Prostate gland (tissue), 2 donors: ENCODE data around the gene MANBA. TPM values are rescaled to one million over a fixed set of nuclear protein-coding genes. Genes with fewer than 3 reads are reported as not detected.

Source experiments
- DNase-seq: peaks from one replicate; pipeline ENCODE4 v3.0.0-alpha.2; 2019; ENCODE audit warnings: low spot score
- H3K27ac ChIP-seq, 2 donors: fragments of 200-600 bp; sonication (generic); 2 replicates each; pipeline ENCODE4 v1.5.1; 2017 to 2019
- H3K27me3 ChIP-seq: fragments of 200-600 bp; sonication (generic); replicated peaks from 2 replicates; pipeline ENCODE4 v1.5.1; 2019; ENCODE audit not compliant: insufficient read depth
- H3K36me3 ChIP-seq, 2 donors: fragments of 200-600 bp; sonication (generic); 1 replicate in 1 of 2; 2 replicates in 1 of 2; pipeline versions ENCODE4 v1.5.1 to v1.8.1; 2017 to 2019
- H3K4me1 ChIP-seq: fragments of 200-600 bp; sonication (generic); replicated peaks from 2 replicates; pipeline ENCODE4 v1.5.1; 2019
- H3K4me3 ChIP-seq, 2 donors: fragments of 200-600 bp; sonication (generic); 2 replicates each; pipeline ENCODE4 v1.5.1; 2017 to 2019
- H3K9me3 ChIP-seq: fragments of 200-600 bp; sonication (generic); 2 replicates; pipeline ENCODE4 v1.5.1; 2017
- POLR2A ChIP-seq: fragments of 450-650 bp; IDR thresholded peaks from one replicate; pipeline ENCODE4 v1.6.1; 2016; ENCODE audit warnings: antibody characterized with exemption, mild to moderate bottlenecking
- POLR2AphosphoS5 ChIP-seq: sonication (generic); formaldehyde crosslinking; IDR thresholded peaks from one replicate; pipeline ENCODE4 v1.6.1; 2017; ENCODE audit warnings: antibody characterized with exemption
- WGBS: methylation state at CpG from one replicate; pipeline ENCODE4 v1.1.5; 2018; 5-methylcytosine and 5-hydroxymethylcytosine counted together
- intact Hi-C: fragments of 100-400 bp; cut with DNase I; formaldehyde crosslinking; loops from one replicate; pipeline ENCODE4 v1.14.2; 2022
- total RNA-seq, 2 donors: library from RNA; depleted of rRNA; stranded (reverse); fragments of >200 nt; gene quantifications; one replicate each; pipeline ENCODE4 v1.1.0, GENCODE V29; 2016
- TF ChIP-seq, protein P1 (sequence below), 4 experiments: fragments of 200-600 bp in 2 of 4; fragments of 450-650 bp in 2 of 4; sonication (generic) in 2 of 4; IDR thresholded peaks; 1 replicate in 3 of 4; 2 replicates in 1 of 4; pipeline ENCODE4 v1.5.1; 2016 to 2019; ENCODE audit warnings: antibody characterized with exemption in 4 of 4, mild to moderate bottlenecking in 2 of 4, moderate library complexity in 2 of 4

Gene MANBA
- total RNA-seq, 2 donors from 2014 or later, result 29.7 to 41.6 TPM

DNA sequence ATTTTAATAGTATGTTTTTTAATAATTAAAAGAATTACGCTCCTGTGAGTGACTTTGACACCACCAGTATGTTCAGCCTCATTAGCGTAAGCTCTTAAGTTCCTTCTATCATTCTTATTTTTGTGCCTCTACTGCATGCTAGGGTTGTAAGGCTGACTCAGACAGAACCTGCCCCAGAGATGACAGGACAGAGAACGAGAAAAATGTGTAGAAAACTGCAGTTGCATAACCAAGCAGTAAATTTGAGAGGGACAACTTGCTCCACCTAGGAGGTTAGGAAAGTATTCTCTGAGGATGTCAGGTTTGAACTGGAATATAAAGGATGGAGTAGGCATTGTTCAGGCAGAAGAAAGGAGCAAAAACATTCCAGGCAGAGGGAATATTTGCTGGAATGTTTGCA, 160.9 kb downstream of the MANBA start:
- Histone ChIP-seq H3K4me3 (no peak overlapping the region), H3K27me3 (no peaks in the 10 kb centered on the region), H3K36me3 (no peaks in the 10 kb centered on the region), H3K9me3 (no peaks in the 10 kb centered on the region), H3K27ac (no peak overlapping the region), H3K4me1 (no peaks in the 10 kb centered on the region)
- no peak for TF ChIP-seq POLR2AphosphoS5
- TF ChIP-seq, protein P1, sequence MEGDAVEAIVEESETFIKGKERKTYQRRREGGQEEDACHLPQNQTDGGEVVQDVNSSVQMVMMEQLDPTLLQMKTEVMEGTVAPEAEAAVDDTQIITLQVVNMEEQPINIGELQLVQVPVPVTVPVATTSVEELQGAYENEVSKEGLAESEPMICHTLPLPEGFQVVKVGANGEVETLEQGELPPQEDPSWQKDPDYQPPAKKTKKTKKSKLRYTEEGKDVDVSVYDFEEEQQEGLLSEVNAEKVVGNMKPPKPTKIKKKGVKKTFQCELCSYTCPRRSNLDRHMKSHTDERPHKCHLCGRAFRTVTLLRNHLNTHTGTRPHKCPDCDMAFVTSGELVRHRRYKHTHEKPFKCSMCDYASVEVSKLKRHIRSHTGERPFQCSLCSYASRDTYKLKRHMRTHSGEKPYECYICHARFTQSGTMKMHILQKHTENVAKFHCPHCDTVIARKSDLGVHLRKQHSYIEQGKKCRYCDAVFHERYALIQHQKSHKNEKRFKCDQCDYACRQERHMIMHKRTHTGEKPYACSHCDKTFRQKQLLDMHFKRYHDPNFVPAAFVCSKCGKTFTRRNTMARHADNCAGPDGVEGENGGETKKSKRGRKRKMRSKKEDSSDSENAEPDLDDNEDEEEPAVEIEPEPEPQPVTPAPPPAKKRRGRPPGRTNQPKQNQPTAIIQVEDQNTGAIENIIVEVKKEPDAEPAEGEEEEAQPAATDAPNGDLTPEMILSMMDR (IDR thresholded peaks at IDR 0.05), result no peak
- no peak for TF ChIP-seq POLR2A
- WGBS, result 87% methylated on average over 3 of the region's 3 CpGs
- DNase-seq, result no peak
- intact Hi-C loops, result loop anchor here (5.0 kb wide), 1 partner anchor 98 kb away; the partner anchor contains the start of gene NFKB1

DNA sequence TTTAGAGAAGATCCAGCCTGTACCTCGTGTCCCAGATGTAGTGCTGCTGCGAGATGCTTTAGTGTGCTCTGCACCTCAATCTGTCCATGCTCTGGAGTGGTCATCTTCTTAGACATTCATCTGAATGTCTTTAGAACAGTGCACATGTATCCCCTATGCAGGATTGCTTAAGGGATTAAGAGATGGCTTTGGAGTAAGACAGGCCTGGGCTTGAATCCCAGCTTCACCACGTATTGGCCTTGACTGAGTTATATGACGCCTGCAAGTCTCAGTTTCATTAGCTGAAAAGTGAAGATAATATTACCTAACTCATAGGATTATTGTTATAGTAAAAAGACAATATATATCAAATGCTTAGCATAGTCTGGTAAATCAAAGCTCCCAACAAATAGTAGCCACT, 161.3 kb downstream of the MANBA start:
- Histone ChIP-seq H3K4me3 (no peak overlapping the region), H3K27ac (no peak overlapping the region), H3K9me3 (no peaks in the 10 kb centered on the region), H3K36me3 (no peaks in the 10 kb centered on the region), H3K27me3 (no peaks in the 10 kb centered on the region), H3K4me1 (no peaks in the 10 kb centered on the region)
- intact Hi-C loops, result no loop called here
- WGBS, result 72% methylated on average over 4 of the region's 4 CpGs
- TF ChIP-seq POLR2AphosphoS5 (no peak), POLR2A (no peak)
- TF ChIP-seq, protein P1 (IDR thresholded peaks at IDR 0.05), result no peak
- DNase-seq, result no peak

DNA sequence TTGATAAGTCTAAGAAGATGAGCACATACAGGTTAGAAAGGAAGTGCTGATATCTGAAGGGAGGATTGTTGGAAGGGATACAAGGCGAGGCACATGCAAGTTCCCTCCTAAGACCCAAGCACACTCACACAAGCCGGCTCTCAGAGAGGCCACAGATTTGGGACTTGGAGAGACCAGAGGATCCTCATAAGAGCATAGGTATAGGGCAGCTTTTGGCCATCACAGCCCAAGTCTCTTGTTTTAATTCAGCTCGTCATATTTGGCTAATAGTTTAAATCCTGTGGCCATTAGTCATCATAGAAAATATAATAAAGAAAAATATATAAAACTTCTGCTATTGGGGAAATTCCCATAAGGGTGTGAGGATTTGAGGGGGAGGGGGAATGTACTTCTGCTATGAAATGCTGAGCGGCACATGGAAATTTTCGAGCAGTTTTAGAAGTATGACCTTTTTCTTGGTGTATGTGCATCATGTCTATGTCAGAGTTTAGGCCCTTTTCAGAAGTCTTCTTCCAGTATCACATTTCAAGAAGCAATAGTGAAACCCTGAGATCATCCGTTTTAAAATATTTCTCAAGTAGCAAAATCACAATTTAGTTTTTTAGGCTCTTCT, 161.9 kb downstream of the MANBA start:
- Histone ChIP-seq H3K36me3 (no peaks in the 10 kb centered on the region), H3K9me3 (no peaks in the 10 kb centered on the region), H3K27ac (no peak overlapping the region), H3K27me3 (no peaks in the 10 kb centered on the region), H3K4me1 (no peaks in the 10 kb centered on the region), H3K4me3 (no peak overlapping the region)
- TF ChIP-seq, protein P1 (IDR thresholded peaks at IDR 0.05), result no peak
- TF ChIP-seq POLR2AphosphoS5, result no peak
- WGBS, result 84% methylated on average over 6 of the region's 6 CpGs
- DNase-seq, result no peak
- intact Hi-C loops, result no loop called here

DNA sequence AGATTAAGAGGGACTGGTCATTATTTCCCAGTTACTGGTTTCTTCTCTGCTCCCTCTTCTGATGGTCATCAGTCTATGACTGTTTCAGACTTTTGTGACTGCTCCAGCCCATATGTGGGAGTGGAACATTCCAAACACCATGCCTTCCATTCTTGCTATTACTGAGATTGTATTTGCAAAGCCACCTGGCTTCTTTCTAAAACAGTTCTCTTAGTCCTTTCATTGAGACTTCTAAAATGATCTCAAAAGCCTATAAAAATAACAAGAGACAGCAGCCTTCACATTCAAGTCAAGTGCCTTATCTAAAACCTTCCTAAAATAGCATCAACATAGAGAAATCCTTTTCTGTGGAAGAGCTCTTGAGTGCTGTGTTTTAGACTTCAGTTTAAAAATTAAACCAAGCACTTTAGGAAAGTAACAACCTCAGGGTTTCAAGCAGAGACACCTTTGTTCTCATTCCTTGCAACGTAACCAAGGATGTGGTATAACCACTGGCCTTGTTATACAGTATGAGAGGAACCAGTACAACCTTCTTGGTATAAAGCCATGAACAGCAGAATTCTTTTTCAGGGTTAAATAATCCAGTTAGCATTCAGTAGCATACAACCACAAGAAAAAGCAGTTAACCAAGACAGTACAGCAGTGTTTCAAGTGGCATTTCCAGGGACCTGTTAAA, 162.5 kb downstream of the MANBA start:
- Histone ChIP-seq H3K36me3 (no peaks in the 10 kb centered on the region), H3K4me3 (no peak overlapping the region), H3K27ac (no peak overlapping the region), H3K27me3 (no peaks in the 10 kb centered on the region), H3K4me1 (no peaks in the 10 kb centered on the region), H3K9me3 (no peaks in the 10 kb centered on the region)
- WGBS, result 86% methylated on average over 1 of the region's 1 CpG
- intact Hi-C loops, result no loop called here
- no peak for TF ChIP-seq POLR2AphosphoS5
- no peak for TF ChIP-seq POLR2A
- TF ChIP-seq, protein P1 (IDR thresholded peaks at IDR 0.05), result no peak
- DNase-seq, result no peak

DNA sequence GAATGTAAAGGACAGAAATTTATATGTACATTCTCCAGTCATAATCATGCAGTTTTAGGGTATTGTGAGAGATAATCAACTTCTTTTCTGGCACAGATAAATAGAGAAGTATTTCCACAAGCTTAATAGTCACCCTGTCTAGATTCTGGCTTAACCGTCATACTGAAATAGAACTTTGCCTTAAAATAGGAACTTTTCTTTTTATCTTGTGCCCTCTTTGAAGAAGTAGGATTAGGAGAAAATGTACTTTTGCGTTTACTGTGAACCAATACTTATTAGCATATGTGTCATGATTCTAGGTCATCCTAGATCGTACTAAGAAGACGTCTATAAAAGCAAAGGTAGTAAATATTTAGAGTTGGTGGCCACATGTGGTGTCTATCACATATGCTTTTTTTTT, 164.2 kb downstream of the MANBA start:
- Histone ChIP-seq H3K36me3 (no peaks in the 10 kb centered on the region), H3K9me3 (no peaks in the 10 kb centered on the region)

More for the DNA sequence above, 164.2 kb downstream of the MANBA start:
- Histone ChIP-seq H3K4me3 (no peak overlapping the region), H3K27ac (no peak overlapping the region), H3K27me3 (no peaks in the 10 kb centered on the region), H3K4me1 (no peaks in the 10 kb centered on the region)
- TF ChIP-seq, protein P1 (IDR thresholded peaks at IDR 0.05), result no peak
- TF ChIP-seq POLR2AphosphoS5 (no peak), POLR2A (no peak)
- 82% methylated on average over 4 of the region's 4 CpGs for WGBS
- DNase-seq, result no peak
- intact Hi-C loops, result no loop called here
